H1 (cell line): ENCODE measurements around the gene MYO1F. TPM values are rescaled to one million over a fixed set of nuclear protein-coding genes. Genes with fewer than 3 reads are reported as not detected.

Experiments used
- TCF12 ChIP-seq: IDR thresholded peaks from 2 replicates; pipeline ENCODE4 v1.6.1; 2011; ENCODE audit warnings: low read depth, mild to moderate bottlenecking, low read length
- polyA plus RNA-seq, 7 experiments: library from polyadenylated mRNA; depleted of rRNA in 3 of 7; stranded (reverse) in 5 of 7; unstranded in 2 of 7; fragments of >200 nt in 5 of 7; fragments of 200-250 nt in 2 of 7; gene quantifications; 1 replicate in 5 of 7; 2 replicates in 1 of 7; 4 replicates in 1 of 7; pipeline versions ENCODE4 v1.2.1 to v1.2.3, GENCODE V29; 2011 to 2013; ENCODE audit warnings: missing spikeins in 2 of 7, mixed read lengths in 2 of 7
- total RNA-seq: library from RNA; stranded (reverse); fragmentation: NEBNext Ultra II Directional; extraction: Animal tissue kit (Norgen Biotek cat#: 25700); gene quantifications from 2 replicates; pipeline ENCODE4 v1.2.1, GENCODE V29; 2021

MYO1F gene
- total and polyA plus RNA-seq, 2 of the 8 experiments (the other 6 are each of a cell fraction or from before 2014, with no cell fraction given) = 1.4 to 4.6 TPM

- no peak for TF ChIP-seq TCF12
These were observed 39.6 kb upstream of the MYO1F start (continued) for GRCh38 chr19:8616861-8617260.
